WTC11 (cell line): ENCODE measurements around the gene FCN1.

ENCODE experiments used
- ATF2 ChIP-seq: sonication (generic); formaldehyde crosslinking; IDR thresholded peaks from 2 replicates; pipeline ENCODE4 v1.8.1; 2022; ENCODE audit warnings: low read depth, missing genetic modification reagents, borderline replicate concordance
- CTCF ChIP-seq: fragments of 200-600 bp; IDR thresholded peaks from 2 replicates; pipeline ENCODE4 v1.8.0; 2022; ENCODE audit warnings: antibody characterized with exemption
- NFYB ChIP-seq: sonication (generic); formaldehyde crosslinking; conservative IDR thresholded peaks from 2 replicates; pipeline ENCODE4 v1.8.0; 2022; ENCODE audit warnings: low read depth, missing genetic modification reagents
- ZNF423 ChIP-seq: fragments of 250-450 bp; sonication (Bioruptor Pico); IDR thresholded peaks from 2 replicates; pipeline ENCODE4 v2.1.2; 2022; ENCODE audit warnings: mild to moderate bottlenecking, moderate library complexity
- ZNF512 ChIP-seq: sonication (generic); formaldehyde crosslinking; IDR thresholded peaks from 2 replicates; pipeline ENCODE4 v1.8.1; 2022; ENCODE audit warnings: missing genetic modification reagents, borderline replicate concordance

GRCh38 chr9:134930398-134930797, 12.7 kb upstream of the FCN1 start:
- TF ChIP-seq CTCF (no peak), NFYB (CRISPR knock-in tag) (no peak), ZNF423 (CRISPR knock-in tag) (no peak), ATF2 (no peak), ZNF512 (no peak)
